Measurements from ENCODE around the gene RPL28.

Gene RPL28

GRCh38 chr19:55449469-55449868 lies 63.7 kb downstream of the RPL28 start:
- TF ChIP-seq GATA3 (IDR thresholded peaks at IDR 0.05; ENCODE audit: low read depth, low read length) (no peak), GATA2 (IDR thresholded peaks at IDR 0.05; ENCODE audit: low read depth, low read length) (no peak)

- no peak for TF ChIP-seq GATA3 (IDR thresholded peaks at IDR 0.05; ENCODE audit: low read depth, low read length)
- no peak for TF ChIP-seq GATA2 (IDR thresholded peaks at IDR 0.05; ENCODE audit: low read depth, low read length)
Measured at GRCh38 chr19:55451163-55451964, 65.6 kb downstream of the RPL28 start.

- no peak for TF ChIP-seq GATA3 (IDR thresholded peaks at IDR 0.05; ENCODE audit: low read depth, low read length)
- TF ChIP-seq GATA2 (IDR thresholded peaks at IDR 0.05; ENCODE audit: low read depth, low read length), result no peak
Measured at GRCh38 chr19:55451965-55452748, 66.4 kb downstream of the RPL28 start.
